Pancreas (tissue), 10 donors: Measurements from ENCODE around the gene TXNDC2. TPM values are rescaled to one million over a fixed set of nuclear protein-coding genes. Genes with fewer than 3 reads are reported as not detected.
A peak's percentile ranks its signal among the peaks of the same experiment; 100 is the strongest.

Source experiments
- ATAC-seq, 4 donors: fragments of 200-7000 bp; cut with Tn5 transposase; one replicate each; pipeline versions ENCODE4 v1.8.0 to v1.9.1; 2020; ENCODE audit warnings: mild to moderate bottlenecking in 4 of 4, moderate library complexity in 4 of 4
- DNase-seq, 6 donors: peaks; one replicate each; pipeline ENCODE4 v3.0.0-alpha.2; 2020
- FAIRE-seq: peaks from 2 replicates; lab custom pipeline; 2012; peaks lifted over from hg19 to GRCh38; lab: Jason Lieb, UNC
- H3K27ac ChIP-seq, 4 donors: fragments of 200-600 bp; sonication (generic); 1 replicate in 3 of 4; 2 replicates in 1 of 4; pipeline versions ENCODE4 v1.5.0 to v1.8.0; 2020
- H3K27me3 ChIP-seq, 4 donors: fragments of 200-600 bp; one replicate each; pipeline ENCODE4 v1.8.0; 2021
- H3K36me3 ChIP-seq, 3 donors: fragments of 200-600 bp; sonication (generic) in 1 of 3; one replicate each; pipeline versions ENCODE4 v1.5.0 to v1.8.0; 2020 to 2021
- H3K4me1 ChIP-seq, 3 donors: fragments of 200-600 bp; one replicate each; pipeline ENCODE4 v1.8.0; 2021
- H3K4me3 ChIP-seq, 4 donors: fragments of 200-600 bp; sonication (generic) in 2 of 4; one replicate each; pipeline versions ENCODE4 v1.5.0 to v1.8.0; 2020 to 2021
- H3K9me3 ChIP-seq, 4 donors: fragments of 200-600 bp; one replicate each; pipeline ENCODE4 v1.8.0; 2021
- CTCF ChIP-seq, 4 donors: fragments of 200-600 bp; sonication (generic) in 3 of 4; IDR thresholded peaks; one replicate each; pipeline versions ENCODE4 v1.5.0 to v1.8.0; 2021; ENCODE audit warnings: antibody characterized with exemption in 4 of 4
- WGBS, 2 donors: extraction: QIAGEN DNeasy Blood & Tissue Kit; methylation state at CpG; one replicate each; pipeline ENCODE4 v1.1.7; 2013; 5-methylcytosine and 5-hydroxymethylcytosine counted together
- intact Hi-C, 3 donors: fragments of 100-400 bp; cut with DNase I; formaldehyde crosslinking; loops; one replicate each; pipeline versions ENCODE4 v1.11.1 to v1.14.2; 2022
- polyA plus RNA-seq, 2 donors: library from polyadenylated mRNA; stranded (reverse); fragments of 200-250 nt; gene quantifications; one replicate each; pipeline ENCODE4 v1.2.3, GENCODE V29; 2013
- total RNA-seq, 6 donors: library from RNA; stranded (reverse); fragmentation: NEBNext Ultra II Directional in 4 of 6; extraction: Animal tissue kit (Norgen Biotek cat#: 25700) in 4 of 6; gene quantifications; one replicate each; pipeline versions ENCODE4 v1.2.1 to v1.2.4, GENCODE V29; 2021 to 2023
- donor health status: healthy with polysubstance abuse.
- donor health status: DM: no; HTN: no; CAD: no; lungs with moderate emphysema.
- donor health status: DM: no; HTN: no; CAD: no.
- donor health status: control.
- donor health status: control.
- donor health status: Bipolar disorder and iron deficiency.
- donor health status: DM: yes; HTN: yes; CAD: no.
- donor health status: DM: no; HTN: no; CAD: no.
- donor health status: DM: no; HTN: no; CAD: no.
- donor health status: DM: yes; HTN: yes; CAD: no.

Gene TXNDC2
- total and polyA plus RNA-seq, 8 donors = not detected

GRCh38 chr18:9934274-9934673 lies 48.5 kb downstream of the TXNDC2 start:
- Histone ChIP-seq H3K9me3 (no peaks in the 10 kb centered on the region), H3K36me3 (peaks cover 0 to 11% (median 7%) of the 10 kb centered on the region in 3 donors), H3K4me1 (peaks cover 11 to 40% (median 31%) of the 10 kb centered on the region in 3 donors), H3K27me3 (no peaks in the 10 kb centered on the region), H3K4me3 (no peak overlapping the region), H3K27ac (peak overlapping the region in 2 of 4 donors; percentile 3 to 29)
- intact Hi-C loops = no loop called here
- 33 to 40% methylated on average over 3 of the region's 3 CpGs for WGBS, 2 donors
- no peak for FAIRE-seq
- peak in 2 of 4 donors; percentile 29 to 55 for ATAC-seq
- TF ChIP-seq CTCF (IDR thresholded peaks at IDR 0.05) = no peak
- no peak for DNase-seq

Other genes with a start within 250 kb of the TXNDC2 start
- 10 to 100 TPM in 2 of 6 donors, 1 to 10 TPM in 4; 1.4 to 28.2 (median 5.5) TPM for gene RAB31, start 177.7 kb upstream of the TXNDC2 start, total RNA-seq
- 1 to 10 TPM; 3.2 to 4.2 TPM for gene RAB31, start 177.7 kb upstream of the TXNDC2 start, polyA plus RNA-seq
- gene VAPA, start 28.0 kb downstream of the TXNDC2 start, total RNA-seq = 100 to 1,000 TPM in 2 of 6 donors, 10 to 100 TPM in 4; 85.7 to 117 (median 99.5) TPM
- gene VAPA, start 28.0 kb downstream of the TXNDC2 start, polyA plus RNA-seq = 10 to 100 TPM; 33.5 to 80.3 TPM